H1 (cell line): ENCODE data around the gene TPM2. TPM values are rescaled to one million over a fixed set of nuclear protein-coding genes. Genes with fewer than 3 reads are reported as not detected.

Experiments
- CTCF ChIA-PET: fragments of 300-600 bp; sonication (Branson Sonifier 250); formaldehyde crosslinking; loops from one replicate; lab custom pipeline; 2021; ENCODE audit not compliant: partially characterized antibody; lab: Charles Lee
- POLR2A ChIA-PET: fragments of 300-600 bp; sonication (Branson Sonifier 250); formaldehyde crosslinking; loops from one replicate; lab custom pipeline; 2021; ENCODE audit warnings: inconsistent platforms; ENCODE audit not compliant: partially characterized antibody; lab: Charles Lee
- DNase-seq, 2 experiments: peaks; one replicate each; pipeline versions ENCODE4 v3.0.0 to v3.0.0-alpha.2; 2010 to 2022; ENCODE audit warnings: low spot score in 2 of 2, low read depth in 1 of 2, mixed read lengths in 1 of 2
- FAIRE-seq: peaks from 2 replicates; lab custom pipeline; 2011; peaks lifted over from hg19 to GRCh38; lab: Jason Lieb, UNC
- H2AFZ ChIP-seq: 2 replicates; pipeline ENCODE4 v1.8.1; 2012; ENCODE audit warnings: low read length, inconsistent platforms
- H2AK5ac ChIP-seq: 2 replicates; pipeline ENCODE4 v1.6.1; 2013; ENCODE audit warnings: low read depth, low read length
- H2BK120ac ChIP-seq: replicated peaks from 2 replicates; pipeline ENCODE3; 2013; ENCODE audit warnings: low read depth, low read length, inconsistent platforms
- H2BK12ac ChIP-seq: 2 replicates; pipeline ENCODE4 v1.6.1; 2013; ENCODE audit warnings: low read depth, low read length
- H2BK15ac ChIP-seq: 2 replicates; pipeline ENCODE4 v1.6.1; 2013; ENCODE audit warnings: low read length
- H2BK20ac ChIP-seq: 2 replicates; pipeline ENCODE4 v1.6.1; 2013; ENCODE audit warnings: low read length
- H2BK5ac ChIP-seq: 2 replicates; pipeline ENCODE4 v1.6.1; 2013; ENCODE audit warnings: low read depth, low read length
- H3K14ac ChIP-seq: 2 replicates; pipeline ENCODE4 v1.6.1; 2013; ENCODE audit warnings: inconsistent platforms; ENCODE audit not compliant: insufficient read length
- H3K18ac ChIP-seq: 2 replicates; pipeline ENCODE4 v1.6.1; 2013; ENCODE audit warnings: low read length; ENCODE audit errors: extremely low read depth
- H3K23ac ChIP-seq: 2 replicates; pipeline ENCODE4 v1.6.1; 2013; ENCODE audit warnings: inconsistent platforms; ENCODE audit not compliant: insufficient read length
- H3K23me2 ChIP-seq: 2 replicates; pipeline ENCODE4 v1.6.1; 2013; ENCODE audit warnings: low read depth, low read length
- H3K27ac ChIP-seq: 2 replicates; pipeline ENCODE4 v1.6.1; 2011; ENCODE audit warnings: low read depth, low read length, inconsistent platforms
- H3K27me3 ChIP-seq, 4 experiments: replicated peaks in 1 of 4; 1 replicate in 1 of 4; 2 replicates in 3 of 4; pipeline versions ENCODE4 v1.6.1 to v1.8.1; 2011 to 2013; ENCODE audit warnings: low read length in 3 of 4, mild to moderate bottlenecking in 3 of 4, inconsistent platforms in 2 of 4, mixed read lengths in 2 of 4, moderate library complexity in 1 of 4; ENCODE audit not compliant: control insufficient read depth in 3 of 4, insufficient read depth in 3 of 4; ENCODE audit errors: extremely low read depth in 1 of 4
- H3K36me3 ChIP-seq, 4 experiments: 2 replicates each; pipeline versions ENCODE4 v1.6.1 to v1.8.1; 2011 to 2013; ENCODE audit warnings: mild to moderate bottlenecking in 4 of 4, low read length in 3 of 4, moderate library complexity in 2 of 4, control low read depth in 1 of 4, inconsistent platforms in 1 of 4; ENCODE audit not compliant: insufficient read depth in 4 of 4, control insufficient read depth in 2 of 4
- H3K4ac ChIP-seq: replicated peaks from 2 replicates; pipeline ENCODE3; 2013; ENCODE audit warnings: low read length, low read depth, mixed read lengths, inconsistent platforms; ENCODE audit not compliant: insufficient read length
- H3K4me1 ChIP-seq, 4 experiments: replicated peaks in 1 of 4; 1 replicate in 1 of 4; 2 replicates in 3 of 4; pipeline versions ENCODE4 v1.6.1 to v1.8.1; 2011 to 2013; ENCODE audit warnings: low read length in 3 of 4, inconsistent platforms in 2 of 4, mixed read lengths in 1 of 4; ENCODE audit not compliant: insufficient read depth in 4 of 4, control insufficient read depth in 3 of 4
- H3K4me2 ChIP-seq, 2 experiments: 2 replicates each; pipeline versions ENCODE4 v1.6.1 to v1.8.1; 2011 to 2013; ENCODE audit warnings: low read depth in 2 of 2, low read length in 2 of 2, control low read depth in 1 of 2, inconsistent platforms in 1 of 2, mild to moderate bottlenecking in 1 of 2; ENCODE audit not compliant: insufficient read depth in 1 of 2
- H3K4me3 ChIP-seq, 4 experiments: fragments of 200-600, 300-600 bp in 1 of 4; sonication (generic), shearing (Covaris generic), sonication (Bioruptor Twin) in 1 of 4; 2 replicates each; pipeline versions ENCODE4 v1.5.1 to v1.8.1; 2011 to 2016; ENCODE audit warnings: low read length in 4 of 4, low read depth in 3 of 4, control low read depth in 2 of 4, inconsistent platforms in 2 of 4, mild to moderate bottlenecking in 2 of 4, mixed read lengths in 1 of 4, moderate library complexity in 1 of 4; ENCODE audit not compliant: insufficient read depth in 2 of 4; ENCODE audit errors: extremely low read depth in 1 of 4
- H3K56ac ChIP-seq: replicated peaks from 2 replicates; pipeline ENCODE3; 2013; ENCODE audit warnings: low read depth, mild to moderate bottlenecking, mixed read lengths, low read length, inconsistent platforms; ENCODE audit not compliant: insufficient read length
- H3K79me1 ChIP-seq: 2 replicates; pipeline ENCODE4 v1.6.1; 2013; ENCODE audit warnings: low read depth, low read length, control low read depth
- H3K79me2 ChIP-seq, 2 experiments: 2 replicates each; pipeline versions ENCODE4 v1.6.1 to v1.8.1; 2012 to 2013; ENCODE audit warnings: low read length in 2 of 2, mild to moderate bottlenecking in 2 of 2, inconsistent platforms in 1 of 2; ENCODE audit not compliant: insufficient read depth in 2 of 2, control insufficient read depth in 1 of 2
- H3K9ac ChIP-seq, 4 experiments: replicated peaks in 1 of 4; 1 replicate in 1 of 4; 2 replicates in 3 of 4; pipeline versions ENCODE4 v1.6.1 to v1.8.1; 2011 to 2013; ENCODE audit warnings: low read depth in 3 of 4, low read length in 3 of 4, control low read depth in 2 of 4, mild to moderate bottlenecking in 2 of 4, moderate library complexity in 2 of 4, inconsistent platforms in 1 of 4; ENCODE audit errors: extremely low read depth in 1 of 4
- H3K9me3 ChIP-seq, 2 experiments: 2 replicates each; pipeline versions ENCODE4 v1.6.1 to v1.8.1; 2012 to 2013; ENCODE audit warnings: mild to moderate bottlenecking in 2 of 2, moderate library complexity in 2 of 2, control low read depth in 1 of 2, inconsistent platforms in 1 of 2, low read depth in 1 of 2, low read length in 1 of 2, mixed read lengths in 1 of 2; ENCODE audit not compliant: insufficient read depth in 2 of 2
- H4K20me1 ChIP-seq, 2 experiments: replicated peaks in 1 of 2; 2 replicates each; pipeline versions ENCODE3 to v1.8.1; 2011 to 2013; ENCODE audit warnings: inconsistent platforms in 2 of 2, low read length in 2 of 2, mild to moderate bottlenecking in 1 of 2; ENCODE audit not compliant: insufficient read depth in 2 of 2, control insufficient read depth in 1 of 2
- H4K5ac ChIP-seq: 2 replicates; pipeline ENCODE4 v1.6.1; 2013; ENCODE audit warnings: low read length, low read depth, mixed read lengths, inconsistent platforms; ENCODE audit not compliant: insufficient read length
- H4K8ac ChIP-seq: 2 replicates; pipeline ENCODE4 v1.8.0; 2013; ENCODE audit warnings: mild to moderate bottlenecking, moderate library complexity, low read length, inconsistent platforms; ENCODE audit not compliant: insufficient read depth; ENCODE audit errors: extremely low read depth
- H4K91ac ChIP-seq: replicated peaks from 2 replicates; pipeline ENCODE3; 2013; ENCODE audit warnings: low read length, mixed read lengths, inconsistent platforms; ENCODE audit not compliant: insufficient read length
- BCL11A ChIP-seq, 2 experiments: IDR thresholded peaks; one replicate each; pipeline ENCODE4 v1.6.1; 2011; ENCODE audit warnings: low read depth in 2 of 2, low read length in 2 of 2, mild to moderate bottlenecking in 2 of 2
- HDAC2 ChIP-seq, 2 experiments: fragments of 300-600 bp in 1 of 2; sonication (generic) in 1 of 2; IDR thresholded peaks; 2 replicates each; pipeline ENCODE4 v1.6.1; 2011 to 2012; ENCODE audit warnings: low read depth in 2 of 2, low read length in 2 of 2, mild to moderate bottlenecking in 2 of 2, moderate library complexity in 2 of 2, borderline replicate concordance in 1 of 2, inconsistent platforms in 1 of 2
- NANOG ChIP-seq: IDR thresholded peaks from 2 replicates; pipeline ENCODE4 v1.6.1; 2011; ENCODE audit warnings: low read length, low read depth, mild to moderate bottlenecking, inconsistent platforms; ENCODE audit not compliant: insufficient read depth, poor library complexity, severe bottlenecking
- NRF1 ChIP-seq: IDR thresholded peaks from 2 replicates; pipeline ENCODE4 v1.6.1; 2011; ENCODE audit warnings: mild to moderate bottlenecking, low read depth, low read length, improper control_type of control experiment
- PHF8 ChIP-seq: fragments of 200-600 bp; sonication (generic); conservative IDR thresholded peaks from 2 replicates; pipeline ENCODE4 v1.7.1; 2012; ENCODE audit warnings: low read depth, mild to moderate bottlenecking, inconsistent platforms, low read length, moderate library complexity
- RNF2 ChIP-seq: fragments of 200-900, 300-1000 bp; sonication (generic); IDR thresholded peaks from 2 replicates; pipeline ENCODE4 v1.7.1; 2016; ENCODE audit warnings: borderline replicate concordance, low read depth, mild to moderate bottlenecking, antibody characterized with exemption, low read length; ENCODE audit not compliant: poor library complexity, severe bottlenecking; ENCODE audit errors: missing control alignments
- SP4 ChIP-seq: IDR thresholded peaks from 2 replicates; pipeline ENCODE4 v1.6.1; 2012; ENCODE audit warnings: low read length, inconsistent platforms
- YY1 ChIP-seq: IDR thresholded peaks from 2 replicates; pipeline ENCODE4 v1.6.1; 2011; ENCODE audit warnings: low read depth, mild to moderate bottlenecking, low read length
- ZNF274 ChIP-seq: IDR thresholded peaks from 2 replicates; pipeline ENCODE4 v1.7.0; 2012; ENCODE audit warnings: low read length, borderline replicate concordance; ENCODE audit errors: extremely low read depth
- WGBS, 2 experiments: shearing (Covaris generic) in 1 of 2; methylation state at CpG; one replicate each; pipeline versions ENCODE4 v1.1.6 to v1.1.7; 2013 to 2015; ENCODE audit warnings: low lambda C conversion rate in 2 of 2, mixed read lengths in 2 of 2, inconsistent platforms in 1 of 2, low coverage in 1 of 2, missing lambda C conversion rate in 1 of 2; ENCODE audit not compliant: insufficient replicate concordance in 2 of 2, insufficient coverage in 1 of 2, insufficient read length in 1 of 2; ENCODE audit errors: extremely low coverage in 1 of 2, missing lambda C conversion rate in 1 of 2; 5-methylcytosine and 5-hydroxymethylcytosine counted together
- polyA plus RNA-seq, 7 experiments: library from polyadenylated mRNA; depleted of rRNA in 3 of 7; stranded (reverse) in 5 of 7; unstranded in 2 of 7; fragments of >200 nt in 5 of 7; fragments of 200-250 nt in 2 of 7; gene quantifications; 1 replicate in 5 of 7; 2 replicates in 1 of 7; 4 replicates in 1 of 7; pipeline versions ENCODE4 v1.2.1 to v1.2.3, GENCODE V29; 2011 to 2013; ENCODE audit warnings: missing spikeins in 2 of 7, mixed read lengths in 2 of 7
- total RNA-seq: library from RNA; stranded (reverse); fragmentation: NEBNext Ultra II Directional; extraction: Animal tissue kit (Norgen Biotek cat#: 25700); gene quantifications from 2 replicates; pipeline ENCODE4 v1.2.1, GENCODE V29; 2021

Gene TPM2
- total and polyA plus RNA-seq, 2 of the 8 experiments (the other 6 are each of a cell fraction or from before 2014, with no cell fraction given) = 62.5 to 181 TPM

GRCh38 chr9:35718721-35719511, 29.2 kb upstream of the TPM2 start:
- Histone ChIP-seq H3K4ac (no peak overlapping the region), H2BK120ac (no peak overlapping the region), H3K9ac (no peak overlapping the region)
- no peak for FAIRE-seq
- TF ChIP-seq NANOG (no peak), RNF2 (no peak), PHF8 (no peak), NRF1 (no peak), SP4 (no peak), YY1 (no peak), ZNF274 (no peak), BCL11A (IDR thresholded peaks at IDR 0.05; ENCODE audit: low read depth in 2 of 2, low read length in 2 of 2) (no peak), HDAC2 (IDR thresholded peaks at IDR 0.05; ENCODE audit: borderline replicate concordance in 1 of 2, low read depth in 2 of 2, low read length in 2 of 2) (no peak)
- TF ChIP-seq, all 59 proteins: peak for 0
- no peak overlapping the region; the same call in 1 of the 2 replicates for H4K8ac ChIP-seq
- H4K20me1 ChIP-seq = peaks cover 0 to 2% of the 10 kb centered on the region in 2 experiments
- H3K18ac ChIP-seq = no peak overlapping the region
- H3K4me2 ChIP-seq = no peak overlapping the region
- H3K36me3 ChIP-seq = peaks cover 31 to 85% (median 63%) of the 10 kb centered on the region in 4 experiments
- H3K9me3 ChIP-seq = no peaks in the 10 kb centered on the region
- no peak overlapping the region for H3K27ac ChIP-seq
- H3K79me1 ChIP-seq = peaks cover 3% of the 10 kb centered on the region; the same call in 1 of the 2 replicates
- 91% methylated on average over 15 of the region's 15 CpGs; no CpG with 5 or more reads in 1 of the 2 experiments for WGBS, 2 experiments
- DNase-seq = no peak
- H3K14ac ChIP-seq = no peak overlapping the region
- no peak overlapping the region for H2BK12ac ChIP-seq
- H2BK15ac ChIP-seq = no peak overlapping the region
- no peaks in the 10 kb centered on the region for H3K4me1 ChIP-seq
- no peak overlapping the region for H3K23ac ChIP-seq
- H3K4me3 ChIP-seq = no peak overlapping the region
- H4K5ac ChIP-seq = no peak overlapping the region
- H3K27me3 ChIP-seq = no peaks in the 10 kb centered on the region
- H2BK20ac ChIP-seq = no peak overlapping the region
- no peaks in the 10 kb centered on the region for H3K79me2 ChIP-seq
- no peak overlapping the region for H4K91ac ChIP-seq
- ChIA-PET POLR2A (interaction anchor here (1.1 to 10.5 kb wide), 6 partner anchors 8 to 29 kb away, joined by 3 to 51 read pairs (median 7); partner anchors contain the start of genes CREB3 and TLN1), CTCF (interaction anchor here (1.0 to 13.8 kb wide), 5 partner anchors 12 to 72 kb away, joined by 3 to 198 read pairs (median 35); partner anchors contain the start of genes ARHGEF39, CCDC107, CREB3 and RMRP)
- H3K56ac ChIP-seq = no peak overlapping the region
- H2BK5ac ChIP-seq = no peak overlapping the region
- no peak overlapping the region for H2AK5ac ChIP-seq
- H3K23me2 ChIP-seq = no peaks in the 10 kb centered on the region
- no peak overlapping the region for H2AFZ ChIP-seq
